Left hindlimb (tissue), 1 donor: ENCODE measurements around the gene SASH1.

Experiments used
- DNase-seq: peaks from one replicate; pipeline ENCODE4 v3.0.0-alpha.2; 2018

Gene SASH1

GRCh38 chr6:148406579-148407371 lies 64.1 kb downstream of the SASH1 start:
- DNase-seq = no peak

GRCh38 chr6:148407372-148407771 lies 64.7 kb downstream of the SASH1 start:
- no peak for DNase-seq

- no peak for DNase-seq
Measured at GRCh38 chr6:148413321-148414091, 70.9 kb downstream of the SASH1 start.

GRCh38 chr6:148414092-148414489 lies 71.5 kb downstream of the SASH1 start:
- no peak for DNase-seq

GRCh38 chr6:148414836-148415235 lies 72.2 kb downstream of the SASH1 start:
- no peak for DNase-seq

GRCh38 chr6:148415511-148416260 lies 73.0 kb downstream of the SASH1 start:
- no peak for DNase-seq

- DNase-seq = no peak
Measured at GRCh38 chr6:148416330-148416965, 73.8 kb downstream of the SASH1 start.

- no peak for DNase-seq
Measured at GRCh38 chr6:148417045-148417444, 74.4 kb downstream of the SASH1 start.

GRCh38 chr6:148419430-148419829 lies 76.8 kb downstream of the SASH1 start:
- DNase-seq = no peak

- no peak for DNase-seq
Measured at GRCh38 chr6:148422085-148422484, 79.4 kb downstream of the SASH1 start.

- DNase-seq = no peak
Measured at GRCh38 chr6:148423133-148423532, 80.5 kb downstream of the SASH1 start.

- no peak for DNase-seq
Measured at GRCh38 chr6:148423601-148424270, 81.1 kb downstream of the SASH1 start.

GRCh38 chr6:148425443-148425842 lies 82.8 kb downstream of the SASH1 start:
- DNase-seq = no peak

- no peak for DNase-seq
Measured at GRCh38 chr6:148426317-148426977, 83.8 kb downstream of the SASH1 start.

GRCh38 chr6:148427333-148427732 lies 84.7 kb downstream of the SASH1 start:
- DNase-seq = no peak

GRCh38 chr6:148429423-148429822 lies 86.8 kb downstream of the SASH1 start:
- no peak for DNase-seq

- no peak for DNase-seq
Measured at GRCh38 chr6:148430897-148431296, 88.3 kb downstream of the SASH1 start.

- DNase-seq = no peak
Measured at GRCh38 chr6:148431413-148431812, 88.8 kb downstream of the SASH1 start.

- no peak for DNase-seq
Measured at GRCh38 chr6:148431840-148432239, 89.2 kb downstream of the SASH1 start.

- peak; percentile 80 for DNase-seq
Measured at GRCh38 chr6:148432462-148433195, 90.0 kb downstream of the SASH1 start.

- no peak for DNase-seq
Measured at GRCh38 chr6:148435386-148435785, 92.7 kb downstream of the SASH1 start.
